Stimulated activated CD4-positive, alpha-beta T cell treated with anti-CD3 and anti-CD28 coated beads, Interleukin-15, amount 100 ng/mL, for 48 hours (primary cell): ENCODE results near the gene RASL10B.
"Not testable (repeated sequence)": the region's sequence is repeated elsewhere in the genome, so short reads cannot be mapped to it uniquely, and the experiment has no call there.

ENCODE experiments used
- DNase-seq, 2 donors: peaks; one replicate each; pipeline ENCODE4 v3.0.0-alpha.2; 2020; ENCODE audit warnings: low read depth in 2 of 2

Gene RASL10B

DNA sequence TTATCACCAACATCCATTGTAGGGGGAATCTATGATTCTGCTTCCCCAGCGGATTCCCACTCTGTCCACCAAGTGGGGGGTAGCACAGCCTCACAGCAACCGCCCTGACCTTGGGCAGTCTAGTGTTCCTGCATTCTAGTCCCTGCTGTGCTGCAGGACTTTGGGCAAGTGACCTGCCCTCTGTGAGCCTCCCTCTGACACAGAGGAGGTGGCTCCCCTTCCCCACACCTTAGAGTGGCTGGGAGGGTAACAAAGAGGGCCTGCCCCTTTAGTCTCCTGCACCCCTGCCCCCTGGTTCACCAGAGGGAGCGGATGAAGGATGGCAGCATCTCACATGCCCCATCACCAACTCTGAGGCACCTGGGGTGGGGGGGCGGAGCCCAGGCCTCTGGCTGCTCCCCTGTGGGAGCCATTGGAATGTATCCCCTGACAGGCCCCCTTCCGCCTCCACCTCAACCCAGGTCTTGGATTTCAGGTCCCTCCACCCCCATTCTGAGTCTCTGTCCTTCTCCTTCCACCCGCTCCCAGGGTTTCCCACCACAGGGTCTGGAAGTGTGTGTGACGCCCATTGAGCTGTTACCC lies 11.5 kb downstream of the RASL10B start:
- no peak for DNase-seq

DNA sequence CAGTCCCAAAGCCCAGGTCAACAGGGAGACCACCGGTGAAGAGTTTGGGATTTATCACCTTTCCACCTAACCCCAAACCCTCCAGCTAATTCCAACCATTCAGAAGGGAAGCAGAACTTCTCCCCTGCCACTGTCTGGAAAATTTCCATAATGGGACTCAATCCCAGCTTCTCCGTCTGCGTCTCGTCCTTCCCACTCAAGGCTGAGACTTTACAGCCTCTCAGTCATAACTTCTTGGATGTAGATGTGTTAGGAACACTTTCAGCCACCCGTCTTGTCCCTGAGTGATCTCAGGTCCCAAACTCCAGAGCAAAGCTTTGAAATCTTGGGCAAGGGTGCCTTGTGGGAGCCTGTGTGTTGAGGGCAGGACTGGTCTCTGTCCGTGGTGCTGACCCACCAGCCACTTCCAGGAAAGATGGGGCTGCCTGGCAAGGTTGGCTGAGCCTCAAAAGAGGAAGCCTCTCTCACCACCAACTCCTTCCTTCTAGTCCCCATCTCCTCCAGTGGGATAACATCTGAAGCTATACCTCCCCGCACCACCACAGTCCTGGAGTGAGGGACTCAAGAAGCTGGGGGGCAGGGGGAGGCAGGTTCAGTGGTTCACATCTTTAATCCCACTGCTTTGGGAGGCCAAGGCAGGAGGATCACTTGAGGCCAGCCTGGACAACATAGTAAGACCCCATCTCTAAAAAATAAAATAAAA lies 12.3 kb downstream of the RASL10B start:
- DNase-seq: no peak

DNA sequence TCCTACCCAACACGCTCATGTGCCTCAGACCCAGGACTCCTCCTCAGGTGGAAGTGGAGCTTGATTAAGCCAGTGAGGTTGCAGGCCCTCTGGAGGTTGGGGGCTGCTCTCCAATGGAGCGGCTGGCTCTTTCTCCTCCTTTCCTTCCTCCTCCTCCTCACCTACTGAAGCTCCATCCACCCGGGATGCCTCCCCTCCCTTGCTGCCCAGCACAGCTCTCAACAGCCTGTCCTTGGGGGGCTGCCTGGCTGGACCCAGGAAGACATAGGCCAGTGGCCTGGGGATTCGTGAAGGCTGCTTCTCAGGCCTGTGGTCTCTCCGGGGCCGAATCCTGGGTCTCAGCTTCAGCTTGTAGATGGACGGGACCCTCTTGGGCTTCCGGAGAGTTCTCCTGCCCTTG lies 13.4 kb downstream of the RASL10B start:
- DNase-seq: no peak

DNA sequence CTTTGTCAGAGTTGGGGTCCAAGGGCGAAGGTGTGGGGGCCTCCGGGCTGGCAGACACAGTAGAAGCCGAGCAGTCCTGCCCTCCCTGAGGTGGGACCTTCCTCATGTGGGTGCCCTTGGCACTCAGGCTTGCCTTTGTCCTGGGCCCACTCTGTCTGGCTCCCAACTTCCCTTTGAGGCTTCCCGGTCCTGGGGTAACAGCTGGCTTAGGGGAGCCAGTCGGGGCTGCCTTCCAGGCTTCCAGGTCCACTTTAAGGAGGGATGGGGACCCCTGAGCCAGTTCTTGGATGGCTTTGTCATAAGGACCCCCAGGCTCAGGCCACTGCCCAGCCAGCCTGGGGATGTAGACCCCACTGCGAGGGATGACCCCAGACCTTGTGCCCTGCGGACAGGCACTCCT lies 13.8 kb downstream of the RASL10B start:
- no peak for DNase-seq

DNA sequence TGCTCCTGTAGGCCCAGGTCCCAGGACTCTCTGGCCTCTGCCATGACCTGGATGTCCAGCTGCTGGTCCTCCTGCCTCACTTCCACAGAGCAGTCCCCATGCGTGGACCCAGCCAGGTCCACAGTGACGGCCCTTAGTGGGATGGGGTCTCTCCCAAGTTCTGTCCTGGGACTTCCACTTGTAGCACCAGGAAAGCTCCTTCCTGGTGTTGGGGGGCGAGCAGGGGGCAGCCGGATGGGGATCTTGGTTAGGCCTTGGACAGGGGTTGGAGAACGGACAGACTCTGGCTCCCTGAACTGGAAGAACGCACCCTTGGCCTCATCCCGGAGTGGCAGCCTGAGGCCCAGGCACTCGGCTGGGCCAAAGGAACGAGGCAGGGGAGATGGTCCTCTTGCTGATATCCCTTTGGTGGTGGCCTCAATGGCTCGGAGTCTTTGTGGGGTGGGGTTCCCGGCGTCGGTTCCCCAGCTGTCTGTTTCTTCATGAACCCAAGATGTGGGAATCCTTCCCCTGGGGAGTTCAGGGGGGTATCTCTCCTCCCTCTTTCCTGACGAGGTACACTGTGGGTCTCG lies 14.4 kb downstream of the RASL10B start:
- no peak for DNase-seq

DNA sequence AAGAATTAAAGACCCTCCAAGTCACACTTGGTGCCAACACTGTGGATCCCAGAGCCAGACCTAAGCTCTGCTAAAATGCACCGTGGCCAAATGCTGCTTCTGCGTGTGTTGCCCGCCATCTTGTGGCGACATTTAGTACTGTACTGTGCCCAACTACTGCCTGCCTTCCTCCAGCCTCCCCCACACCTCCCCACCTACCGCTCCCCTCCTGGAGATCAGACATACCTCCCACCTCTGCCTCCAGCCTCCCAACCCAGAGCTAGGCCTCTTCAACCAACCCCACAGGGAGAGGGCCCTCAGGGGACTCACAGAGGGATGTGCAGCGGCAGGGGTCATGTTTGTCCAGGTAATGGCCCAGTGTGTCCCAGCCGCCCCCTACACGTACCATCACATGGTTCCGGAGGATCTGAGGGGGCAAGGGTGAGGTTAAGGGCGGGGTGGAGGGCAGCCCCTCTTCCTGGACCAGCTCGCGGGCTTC lies 16.1 kb downstream of the RASL10B start:
- DNase-seq: peak; percentile 52 to 76

DNA sequence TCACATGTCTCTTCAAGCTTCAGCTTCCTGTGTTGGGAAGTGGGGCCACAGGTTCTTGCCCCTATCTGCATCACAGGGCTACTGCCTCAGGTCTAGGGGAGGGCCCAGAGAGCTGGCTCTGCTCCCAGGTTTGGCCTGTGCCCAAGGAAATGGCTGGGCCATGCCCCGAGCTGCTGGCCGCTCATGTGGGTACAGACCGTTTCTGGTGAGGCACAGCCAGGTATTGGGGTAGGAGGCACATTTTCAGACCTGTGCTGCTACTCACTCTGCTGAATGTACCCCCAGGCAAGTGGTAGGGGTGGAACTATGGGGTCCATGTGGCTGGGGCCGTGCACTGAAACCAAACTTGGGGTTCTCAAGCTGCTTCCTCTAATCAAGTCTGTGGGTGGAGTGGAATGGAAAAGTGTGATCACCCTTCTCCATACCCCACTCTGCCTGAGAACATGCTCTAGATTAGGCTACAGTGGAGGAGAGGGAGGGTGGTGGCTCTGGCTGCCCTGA lies 17.0 kb downstream of the RASL10B start:
- DNase-seq: no peak

DNA sequence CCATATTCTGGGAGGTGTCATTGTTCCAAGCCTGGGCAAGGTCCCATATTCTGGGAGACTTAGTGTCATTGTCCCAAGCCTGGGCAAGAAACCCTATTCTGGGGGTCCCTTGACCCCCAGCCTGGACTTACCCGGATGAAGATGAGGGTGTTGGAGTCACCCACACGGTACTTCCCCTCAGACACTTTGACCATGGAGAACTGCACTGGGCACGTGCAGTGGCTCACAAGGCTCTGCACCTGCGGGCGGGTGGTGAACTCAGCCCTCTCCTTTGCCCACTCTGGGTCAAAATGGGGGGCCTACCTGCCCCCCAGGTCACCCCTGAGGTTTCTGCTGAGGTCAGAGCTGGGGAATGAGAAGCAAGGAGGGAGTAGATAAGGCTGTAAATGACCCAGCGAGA lies 17.5 kb downstream of the RASL10B start:
- DNase-seq: no peak

DNA sequence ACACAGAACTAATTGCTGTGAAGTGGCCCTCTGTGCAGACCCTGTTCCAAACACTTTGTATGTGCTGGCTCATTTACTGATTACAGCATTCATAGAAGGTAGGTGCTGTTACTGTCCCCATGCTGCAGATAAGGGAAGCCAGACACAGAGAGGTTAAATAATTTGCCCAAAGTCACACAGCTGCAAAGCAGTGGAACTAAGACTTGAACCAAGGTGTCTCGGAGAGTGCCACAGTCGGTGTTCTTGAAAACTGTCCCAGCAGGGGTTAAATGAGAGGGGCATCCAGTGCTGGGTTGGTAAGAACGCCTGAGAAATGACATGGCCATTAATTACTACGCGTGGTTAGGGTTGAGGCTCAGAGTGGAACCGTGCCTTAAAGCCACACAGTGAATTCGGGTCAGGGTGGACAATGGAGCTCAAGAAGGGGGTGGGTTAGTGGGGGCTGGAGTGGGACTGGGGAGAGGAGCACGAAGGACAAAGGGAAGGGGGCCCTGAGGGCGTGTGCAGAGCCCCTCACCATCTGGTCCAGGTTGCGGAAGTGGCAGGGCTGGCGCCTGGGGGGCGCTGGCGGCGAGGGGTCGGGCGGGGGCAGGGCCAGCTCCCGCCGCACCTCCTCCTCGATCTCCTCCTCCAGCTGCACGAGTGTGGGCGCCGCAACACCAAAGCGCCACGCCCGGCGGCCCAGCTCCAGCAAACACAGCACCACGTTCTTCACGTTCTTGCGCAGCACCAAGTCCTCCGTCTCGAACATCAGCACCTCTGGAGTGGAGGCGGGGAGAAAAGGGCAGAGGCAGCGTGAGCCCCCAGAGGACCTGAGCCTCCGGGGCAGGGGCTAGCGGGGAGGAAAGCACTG lies 18.3 kb downstream of the RASL10B start:
- peak in 1 of 2 donors; percentile 15 for DNase-seq

DNA sequence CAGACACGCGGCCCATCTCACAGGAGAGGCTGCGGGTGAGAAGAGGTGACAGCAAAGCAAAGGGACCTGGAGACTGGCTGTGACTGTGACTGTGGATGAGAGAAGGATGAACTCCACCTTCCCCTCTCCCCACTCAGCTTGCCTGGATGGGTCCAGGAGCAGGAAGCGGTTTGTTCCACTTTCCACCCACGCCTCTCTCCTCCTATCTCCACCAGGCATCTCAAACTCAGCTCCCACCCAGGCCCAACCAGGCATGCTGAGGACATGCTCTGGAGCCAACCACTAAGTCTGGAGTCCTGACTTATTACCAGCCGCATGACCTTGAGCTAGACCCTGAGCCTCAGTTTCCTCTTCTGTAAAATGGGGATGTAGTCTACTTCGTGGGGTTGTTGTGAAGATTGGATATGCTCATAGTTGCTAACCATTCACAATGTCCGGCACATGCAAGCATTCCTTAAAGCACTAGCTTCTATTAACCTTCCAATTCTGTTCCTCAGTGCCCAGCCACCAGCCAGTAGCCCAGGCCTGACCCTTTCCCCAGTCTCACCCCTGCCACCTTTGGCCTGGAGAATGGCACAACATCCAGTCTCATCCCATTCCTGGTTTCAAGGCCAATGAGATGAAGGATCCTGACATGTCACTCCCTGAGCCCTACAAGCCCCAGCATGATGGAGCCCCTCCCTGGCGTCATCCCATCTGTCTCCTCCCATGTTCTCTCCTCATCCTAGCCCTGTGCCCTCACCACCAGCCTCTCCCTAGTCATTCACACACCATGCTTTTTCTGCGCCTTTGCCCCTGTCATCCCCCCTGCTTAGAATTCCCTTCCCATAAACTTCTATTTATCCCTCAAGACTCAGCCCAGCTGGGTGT lies 19.3 kb downstream of the RASL10B start:
- no peak for DNase-seq

DNA sequence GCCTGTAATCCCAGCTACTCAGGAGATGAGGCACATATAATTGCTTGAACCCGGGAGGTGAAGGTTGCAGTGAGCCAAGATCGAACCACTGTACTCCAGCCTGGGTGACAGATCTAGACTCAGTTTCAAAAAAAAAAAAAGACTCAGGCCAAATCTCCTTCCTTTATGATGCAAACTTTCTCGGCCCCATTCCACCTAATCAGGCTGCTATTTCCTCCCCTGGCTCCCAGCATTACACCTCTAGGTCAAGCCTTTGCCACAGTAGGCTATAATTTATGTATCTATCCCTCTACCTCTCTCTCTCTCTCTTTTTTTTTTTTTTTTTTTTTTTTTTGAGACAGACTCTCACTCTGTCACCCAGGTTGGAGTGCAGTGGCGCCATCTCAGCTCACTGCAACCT lies 20.1 kb downstream of the RASL10B start:
- not testable (repeated sequence) for DNase-seq

DNA sequence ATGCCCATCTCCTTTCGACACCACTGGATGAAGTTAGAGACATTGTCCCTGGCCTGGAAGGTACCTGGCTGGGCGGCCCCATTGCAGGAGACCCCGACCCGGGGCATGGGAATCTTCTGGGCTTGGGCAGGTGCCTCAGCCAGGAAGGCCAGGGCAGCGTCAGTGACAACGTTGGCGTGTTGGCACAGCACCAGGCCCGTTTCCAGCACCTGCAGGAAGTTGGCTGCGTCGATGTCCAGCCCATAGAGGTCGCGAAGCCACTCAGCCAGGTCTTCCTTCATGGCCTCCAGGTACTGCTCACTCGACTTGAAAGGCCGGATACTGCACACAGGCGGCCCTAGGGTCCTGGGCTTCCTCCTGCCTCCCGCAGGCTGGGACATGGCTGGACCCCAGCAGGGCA lies 21.0 kb downstream of the RASL10B start:
- no peak for DNase-seq

DNA sequence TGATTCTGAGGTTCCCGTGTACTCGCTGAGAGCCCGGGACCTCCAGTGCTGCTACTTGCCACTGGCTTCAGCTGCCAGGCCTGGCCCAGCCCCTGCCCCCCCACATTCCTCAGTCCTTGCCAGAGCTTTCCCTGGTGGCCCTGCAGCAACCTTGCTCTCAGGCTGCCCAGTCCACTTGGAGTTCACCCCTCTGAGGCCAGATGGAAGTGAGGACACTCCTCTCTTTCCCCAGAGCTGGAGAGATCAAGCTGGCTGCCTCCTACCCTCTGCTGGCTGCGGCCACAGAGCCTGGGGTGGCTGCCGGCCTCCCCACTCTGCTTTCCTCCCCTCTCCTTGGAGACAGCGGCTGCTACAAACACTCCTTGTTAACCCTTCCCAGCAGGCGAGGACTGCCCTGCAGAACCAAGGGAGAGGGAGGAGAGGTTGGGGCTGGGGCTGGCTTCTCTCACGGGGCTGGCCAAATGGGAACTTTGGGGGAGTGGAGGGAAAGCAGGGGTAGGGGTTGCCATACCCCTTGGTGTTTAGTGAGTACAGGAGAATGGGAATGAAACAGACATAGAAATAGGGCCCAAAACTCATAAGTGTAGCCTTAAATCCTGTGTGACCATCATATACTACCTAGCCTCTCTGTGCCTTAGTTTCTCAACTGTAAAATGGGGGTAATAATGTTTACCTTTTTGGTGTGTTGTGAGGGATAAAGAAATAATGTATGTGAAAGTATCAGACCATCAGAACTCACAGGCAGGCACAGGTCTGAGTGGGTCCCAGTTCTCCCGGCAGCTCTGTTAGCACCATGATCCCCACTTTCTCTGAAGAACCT lies 21.7 kb downstream of the RASL10B start, which contains the start of gene GAS2L2:
Gene GAS2L2, minus strand, starts transcription at position 295 of the 820 bp plus-strand sequence. CDS start 389 bp downstream, outside the sequence.
- no peak for DNase-seq

DNA sequence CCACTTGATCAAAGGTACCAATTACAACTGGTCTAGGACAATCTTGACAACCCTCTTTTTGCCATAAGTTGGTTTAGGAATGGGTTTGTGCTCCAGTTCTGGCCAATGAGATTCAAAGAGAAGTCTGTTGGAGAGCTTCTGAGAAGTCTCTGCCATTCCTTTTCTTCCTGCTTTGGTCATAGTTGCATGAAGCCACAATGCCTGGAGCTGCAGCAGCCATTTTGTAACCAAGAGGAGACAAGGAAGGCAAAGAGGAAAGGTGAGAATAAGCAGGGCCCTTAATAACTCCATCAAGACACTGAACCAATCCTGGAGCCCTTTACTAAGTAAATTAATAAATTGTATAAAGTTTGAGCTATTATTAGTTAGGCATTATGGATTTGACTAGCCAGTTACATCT lies 25.8 kb downstream of the RASL10B start:
- no peak for DNase-seq

DNA sequence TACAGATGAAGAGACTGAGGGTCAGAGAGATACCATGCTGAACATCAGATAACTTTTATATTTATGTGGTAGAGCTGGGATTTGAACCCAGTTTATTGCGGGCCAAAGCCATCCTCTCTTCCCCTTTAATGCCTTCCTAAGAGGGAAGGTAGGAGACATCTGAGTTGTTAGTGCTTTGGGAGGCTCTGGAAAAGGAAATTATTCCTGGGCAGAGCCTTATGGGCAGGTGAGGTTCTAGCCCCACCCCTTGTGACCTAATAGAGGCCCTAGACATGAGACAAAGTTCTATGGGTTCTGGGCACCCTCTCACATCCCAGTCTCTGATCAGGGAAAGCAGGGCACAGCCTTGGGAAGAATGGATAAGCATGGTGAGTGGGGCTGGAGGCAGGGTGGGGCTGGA lies 29.1 kb downstream of the RASL10B start, which contains the start of gene C17orf50:
Gene C17orf50, plus strand, starts transcription at position 301 of the 400 bp plus-strand sequence. Its CDS starts 55 bp downstream, at position 356.
- DNase-seq: no peak

DNA sequence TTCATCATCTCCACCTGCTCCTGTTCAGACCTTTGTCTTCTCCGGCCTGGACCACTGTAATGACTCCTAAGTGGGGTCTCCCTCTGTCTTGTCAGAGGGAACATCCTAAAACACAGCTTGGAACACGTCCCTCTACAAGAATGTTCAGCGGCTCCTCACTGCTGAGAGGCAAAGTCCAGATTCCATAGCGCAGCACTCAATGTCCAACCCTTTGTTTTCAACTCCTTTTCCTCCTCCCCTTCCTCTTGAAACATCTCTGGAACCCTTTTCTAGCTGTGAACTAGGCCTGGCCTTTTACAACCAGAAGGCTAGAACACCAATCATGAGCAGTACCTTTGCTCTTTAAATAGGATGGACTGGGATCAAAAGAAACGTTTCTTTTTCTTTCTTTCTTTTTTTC lies 30.2 kb downstream of the RASL10B start:
- no peak for DNase-seq

DNA sequence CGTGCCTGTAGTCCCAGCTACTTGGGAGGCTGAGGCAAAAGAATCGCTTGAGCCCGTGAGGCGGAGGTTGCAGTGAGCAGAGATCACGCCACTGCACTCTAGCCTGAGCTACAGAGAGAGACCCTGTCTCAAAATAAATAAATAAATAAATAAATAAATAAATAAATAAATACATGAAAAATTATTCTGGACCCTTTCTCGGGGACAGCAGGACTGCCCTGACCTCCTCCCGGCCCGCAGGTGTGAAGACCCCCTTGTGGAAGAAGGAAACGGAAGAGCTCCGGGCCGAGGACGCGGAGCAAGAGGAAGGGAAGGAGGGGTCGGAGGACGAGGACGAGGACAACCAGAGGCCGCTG lies 32.3 kb downstream of the RASL10B start:
- no peak for DNase-seq

DNA sequence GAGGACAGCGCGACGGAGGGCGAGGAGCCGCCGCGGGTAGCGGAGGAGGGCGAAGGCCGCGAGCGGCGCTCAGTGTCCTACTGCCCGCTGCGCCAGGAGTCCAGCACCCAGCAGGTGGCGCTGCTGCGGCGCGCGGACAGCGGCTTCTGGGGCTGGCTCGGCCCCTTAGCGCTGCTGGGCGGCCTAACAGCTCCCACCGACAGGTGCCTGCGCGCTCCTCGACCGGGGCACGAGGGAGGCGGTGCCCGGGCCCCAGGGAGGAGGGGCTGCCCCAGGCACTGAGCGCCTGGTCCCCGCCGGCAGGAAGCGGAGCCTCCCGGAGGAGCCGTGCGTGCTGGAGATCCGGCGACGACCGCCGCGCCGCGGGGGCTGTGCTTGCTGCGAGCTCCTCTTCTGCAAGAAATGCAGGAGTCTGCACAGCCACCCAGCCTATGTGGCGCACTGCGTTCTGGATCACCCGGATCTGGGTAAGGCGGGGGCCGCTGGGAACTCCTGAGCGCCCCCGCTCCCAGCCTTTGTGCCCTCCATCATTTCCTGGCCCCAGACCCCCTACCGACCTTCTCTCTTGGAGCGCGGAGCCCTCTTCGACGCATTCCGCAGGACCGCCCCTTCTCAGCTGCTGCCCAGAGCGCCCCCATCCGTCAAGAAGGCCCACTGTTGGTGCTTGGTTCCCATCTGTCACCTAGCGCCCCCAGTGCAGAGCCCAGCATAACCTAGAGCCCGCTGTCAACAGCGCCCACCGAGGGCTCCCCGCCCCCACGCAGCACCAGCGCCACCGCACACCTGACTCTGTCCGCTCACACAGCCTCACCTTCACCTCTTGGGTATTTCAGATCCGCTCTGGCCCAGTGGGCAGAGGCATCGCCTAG lies 32.9 kb downstream of the RASL10B start:
- DNase-seq: peak; percentile 74 to 86

DNA sequence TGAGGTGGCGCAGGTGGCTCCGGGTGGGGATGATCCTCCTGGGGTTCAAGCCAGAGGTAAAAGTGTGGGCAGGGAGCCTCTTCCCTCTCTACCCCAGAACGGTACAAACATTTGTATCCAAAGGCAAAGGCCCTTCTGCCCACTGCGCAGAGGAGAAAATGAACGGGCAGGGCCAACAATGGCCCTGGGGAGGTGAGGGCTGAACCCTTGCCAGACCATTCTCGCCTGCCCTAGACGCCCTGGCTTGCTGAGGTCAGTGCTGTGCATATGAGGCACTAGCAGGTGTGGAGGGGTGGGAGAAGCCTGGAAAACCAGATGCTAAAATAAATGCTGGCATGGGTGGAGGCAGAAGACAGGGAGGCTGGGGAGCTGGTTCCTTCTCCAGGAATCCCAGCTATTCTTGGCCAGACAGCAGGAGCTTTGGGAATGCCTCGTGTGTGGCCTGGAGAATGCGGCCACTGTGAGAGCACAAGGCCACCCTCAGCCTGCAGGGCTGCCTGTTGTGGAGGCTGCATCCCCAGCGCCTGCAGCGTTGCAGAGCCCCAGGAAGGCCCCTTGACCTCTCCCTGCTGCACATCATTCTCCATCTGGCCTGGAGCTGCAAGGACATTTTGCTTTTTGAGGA lies 33.8 kb downstream of the RASL10B start:
- DNase-seq: no peak
